A204.1 (cell line): ENCODE data around the gene DACT1.

Experiments used
- FAIRE-seq: peaks from 2 replicates; lab custom pipeline; 2012; peaks lifted over from hg19 to GRCh38; lab: Jason Lieb, UNC

The DACT1 gene

DNA sequence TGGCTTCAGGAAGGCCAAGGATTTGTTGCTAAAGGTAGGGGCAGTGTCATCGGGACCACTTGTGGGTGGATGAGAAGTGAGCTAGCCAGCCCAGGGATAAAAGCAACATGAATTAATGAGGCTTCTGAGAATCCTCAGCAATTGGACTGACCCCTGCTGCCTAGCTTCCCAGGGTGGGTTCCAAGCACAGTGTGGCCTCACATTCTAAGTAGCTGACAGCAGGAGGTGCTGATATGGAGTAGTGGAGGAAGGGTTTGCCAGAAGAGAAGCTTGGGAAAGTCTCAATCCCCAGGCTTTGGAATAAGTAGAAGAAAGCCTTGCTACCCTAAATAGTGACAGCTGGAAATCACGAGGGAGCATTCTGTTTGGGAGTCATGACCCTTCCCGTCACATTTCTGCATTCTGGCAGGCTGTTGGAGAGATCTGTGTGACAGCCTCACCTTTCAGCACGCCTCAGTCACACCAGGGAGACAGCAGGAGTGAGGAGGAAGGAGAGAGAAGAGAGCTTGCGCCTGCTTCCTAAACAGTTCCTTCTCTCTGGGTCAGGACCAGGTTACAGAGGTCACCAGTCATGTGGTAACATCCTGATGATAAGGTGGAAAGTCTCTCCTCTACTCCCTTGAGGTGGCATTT is 31.2 kb downstream of the DACT1 start:
- no peak for FAIRE-seq

DNA sequence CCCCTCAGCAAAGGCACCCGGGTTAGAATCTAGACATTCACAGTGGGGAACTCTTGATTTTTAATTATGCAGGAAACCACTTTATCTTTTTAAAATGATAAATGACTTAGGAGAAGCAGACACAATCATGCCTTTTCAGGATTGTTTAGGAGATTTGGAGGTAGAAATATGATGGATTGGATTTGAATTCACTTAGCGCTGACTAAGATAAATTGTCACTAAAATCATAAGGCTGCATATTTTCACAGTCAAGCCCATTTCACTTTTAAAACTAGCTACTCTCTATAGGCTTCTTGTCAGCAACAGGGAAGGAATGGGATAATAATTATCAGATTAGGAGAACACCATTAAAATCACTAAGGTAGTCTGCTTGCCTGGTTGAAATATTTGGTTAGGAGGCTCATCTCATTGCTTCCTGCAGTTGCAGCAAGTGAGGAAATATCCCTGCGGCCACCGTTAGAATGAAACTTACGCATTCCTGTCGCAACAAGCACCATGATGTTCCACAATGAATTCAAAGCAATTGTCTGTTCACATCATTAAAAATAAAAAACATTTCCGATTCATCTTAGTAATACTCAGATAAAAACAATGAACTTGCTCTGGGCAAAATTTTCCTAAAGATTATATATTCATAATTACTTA is 31.9 kb downstream of the DACT1 start:
- FAIRE-seq, result no peak

DNA sequence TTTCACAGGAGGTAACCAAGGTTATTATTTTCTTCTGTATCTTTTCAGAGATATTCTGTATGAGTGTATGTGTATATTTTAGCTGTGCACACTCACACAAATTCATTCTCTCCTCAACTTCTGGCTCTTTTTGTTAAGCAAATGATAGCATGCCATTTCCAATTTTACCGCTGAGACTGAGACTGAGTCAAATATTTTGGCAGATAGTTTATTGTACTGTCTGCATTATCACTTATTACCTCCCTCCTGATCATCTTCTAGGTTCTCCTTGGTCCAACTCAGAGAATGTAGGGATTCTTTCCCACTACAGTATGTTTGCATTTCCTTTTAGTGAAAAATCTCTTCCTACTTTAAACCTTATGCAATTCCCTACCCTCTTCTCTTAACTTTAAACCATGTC is 33.3 kb downstream of the DACT1 start:
- FAIRE-seq, result no peak

DNA sequence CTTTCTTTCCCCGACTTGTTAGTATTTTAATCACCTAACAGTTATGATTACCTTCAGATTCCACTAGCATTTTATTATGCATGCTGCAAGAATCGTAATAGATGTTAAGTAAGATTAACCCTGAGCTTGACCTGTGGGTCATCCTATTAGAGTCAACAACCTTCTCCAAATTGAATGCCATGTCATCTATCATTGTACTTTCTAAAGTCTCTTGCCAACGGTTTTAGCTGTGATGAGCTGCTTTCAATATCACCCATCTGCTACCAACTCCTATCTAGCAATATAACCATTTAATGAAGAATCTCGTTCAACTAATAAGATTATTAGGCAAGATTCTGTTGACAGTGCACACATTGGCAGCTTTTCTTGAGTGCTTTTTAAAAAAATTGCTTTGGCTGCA is 33.7 kb downstream of the DACT1 start:
- no peak for FAIRE-seq

DNA sequence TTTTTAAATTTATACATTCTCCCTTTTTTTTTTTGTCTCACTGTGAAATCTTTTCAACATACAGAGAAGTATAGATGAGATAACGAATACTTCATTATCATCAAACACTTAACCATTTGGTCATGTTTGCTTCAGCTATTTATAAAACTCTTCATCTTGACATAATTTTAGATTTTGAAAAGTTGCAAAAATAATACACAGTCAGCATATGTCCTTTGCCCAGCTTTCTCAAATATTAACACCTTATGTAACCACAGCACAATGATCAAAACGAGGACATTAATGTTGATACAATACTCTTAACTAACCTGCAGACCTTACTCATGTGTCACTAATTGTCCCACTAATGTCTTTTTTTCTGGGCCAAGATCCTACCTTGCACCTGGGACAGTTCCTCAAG is 36.0 kb downstream of the DACT1 start:
- FAIRE-seq, result no peak

DNA sequence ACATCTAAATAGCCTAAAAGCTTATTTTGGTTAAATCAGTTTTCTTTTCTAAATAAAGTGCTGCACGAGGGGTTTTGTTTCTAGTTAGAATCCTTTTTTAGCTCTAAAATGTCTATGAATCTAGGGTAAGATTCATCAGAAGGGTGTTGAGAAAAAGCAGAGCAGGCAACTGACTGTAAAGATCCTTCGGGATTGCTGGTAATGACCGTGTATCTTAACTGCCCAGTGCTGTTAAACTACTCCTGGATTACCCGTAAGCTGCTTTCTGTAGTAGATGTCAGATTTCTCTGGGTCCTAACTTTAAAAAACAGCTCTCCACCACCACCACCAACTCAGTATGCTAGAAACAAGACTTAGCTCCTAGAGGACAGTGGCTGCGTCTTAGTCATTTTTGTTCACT is 39.2 kb downstream of the DACT1 start:
- no peak for FAIRE-seq

DNA sequence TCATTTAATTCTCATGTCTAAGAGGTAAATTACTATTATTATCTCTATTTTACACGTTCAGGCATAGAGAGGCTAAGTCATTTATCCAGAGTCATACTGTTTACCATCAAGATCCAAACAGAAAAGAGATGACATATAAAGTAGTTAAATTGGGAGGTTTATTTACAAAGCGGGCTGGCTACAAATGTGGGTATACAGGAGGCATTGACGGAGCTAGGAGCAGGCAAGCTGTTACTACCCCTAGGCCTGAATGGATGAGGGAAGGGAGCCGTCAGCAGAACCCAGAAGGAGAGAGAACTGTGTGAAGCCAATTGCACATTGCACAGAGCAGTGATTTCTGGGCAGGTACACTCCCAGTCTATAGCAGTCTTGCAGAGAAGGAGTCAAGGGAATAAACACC is 39.8 kb downstream of the DACT1 start:
- no peak for FAIRE-seq

DNA sequence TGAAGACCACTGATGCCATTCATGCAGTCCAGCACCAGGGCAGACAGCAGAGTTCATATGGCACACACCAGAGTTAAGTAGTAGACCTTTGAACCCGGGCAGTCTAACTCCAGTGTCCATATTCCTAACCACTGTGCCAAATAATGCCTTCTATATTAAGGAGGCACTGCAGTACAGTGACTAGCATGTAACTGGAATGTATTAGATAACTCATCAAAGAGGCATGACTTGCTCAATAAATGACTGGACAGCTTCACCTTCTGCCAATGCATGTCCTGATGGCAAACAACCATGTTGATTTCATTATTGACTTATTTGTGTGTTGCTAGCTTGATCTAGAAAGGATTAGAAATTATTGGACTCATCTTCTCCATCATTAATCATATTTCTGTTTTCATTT is 40.2 kb downstream of the DACT1 start:
- FAIRE-seq, result no peak

DNA sequence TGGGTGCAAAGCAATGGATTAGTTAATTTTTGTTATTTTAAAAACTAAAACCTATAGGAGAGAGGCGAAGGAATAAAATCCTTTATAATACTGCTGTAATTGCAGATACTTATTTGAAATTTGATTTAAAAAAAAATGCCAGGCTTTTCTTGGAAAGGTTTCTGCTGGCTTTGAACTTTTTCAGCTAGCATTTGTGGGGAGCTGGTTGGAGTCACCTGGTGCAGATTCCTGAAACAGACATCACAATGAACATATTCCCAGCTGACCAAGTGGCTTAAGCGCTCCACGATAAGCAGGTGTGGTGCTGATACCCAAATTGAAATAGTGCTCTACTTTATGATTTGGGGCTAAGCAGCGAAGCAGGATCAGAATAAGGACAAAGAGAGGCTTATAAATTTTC is 42.9 kb downstream of the DACT1 start:
- no peak for FAIRE-seq

DNA sequence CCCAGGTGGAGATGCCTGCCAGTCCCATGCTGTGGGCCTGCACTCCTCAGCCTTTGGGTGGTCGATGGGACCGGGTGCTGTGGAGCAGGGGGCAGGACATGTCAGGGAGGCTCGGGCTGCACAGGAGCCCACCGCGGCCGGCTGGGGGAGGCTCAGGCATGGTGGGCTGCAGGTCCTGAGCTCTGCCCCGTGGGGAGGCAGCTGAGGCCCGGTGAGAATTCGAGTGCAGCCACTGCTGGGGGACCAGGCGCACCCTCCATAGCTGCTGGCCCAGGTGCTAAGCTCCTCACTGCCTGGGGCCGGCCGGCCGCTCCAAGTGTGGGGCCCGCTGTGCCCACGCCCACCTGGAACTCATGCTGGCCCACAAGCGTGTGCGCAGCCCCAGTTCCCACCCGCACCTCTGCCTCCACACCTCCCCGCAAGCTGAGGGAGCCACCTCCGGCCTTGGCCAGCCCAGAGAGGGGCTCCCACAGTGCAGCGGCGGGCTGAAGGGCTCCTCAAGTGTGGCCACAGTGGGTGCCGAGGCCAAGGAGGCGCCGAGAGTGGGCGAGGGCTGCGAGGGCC is 49.6 kb downstream of the DACT1 start:
- FAIRE-seq, result no peak

DNA sequence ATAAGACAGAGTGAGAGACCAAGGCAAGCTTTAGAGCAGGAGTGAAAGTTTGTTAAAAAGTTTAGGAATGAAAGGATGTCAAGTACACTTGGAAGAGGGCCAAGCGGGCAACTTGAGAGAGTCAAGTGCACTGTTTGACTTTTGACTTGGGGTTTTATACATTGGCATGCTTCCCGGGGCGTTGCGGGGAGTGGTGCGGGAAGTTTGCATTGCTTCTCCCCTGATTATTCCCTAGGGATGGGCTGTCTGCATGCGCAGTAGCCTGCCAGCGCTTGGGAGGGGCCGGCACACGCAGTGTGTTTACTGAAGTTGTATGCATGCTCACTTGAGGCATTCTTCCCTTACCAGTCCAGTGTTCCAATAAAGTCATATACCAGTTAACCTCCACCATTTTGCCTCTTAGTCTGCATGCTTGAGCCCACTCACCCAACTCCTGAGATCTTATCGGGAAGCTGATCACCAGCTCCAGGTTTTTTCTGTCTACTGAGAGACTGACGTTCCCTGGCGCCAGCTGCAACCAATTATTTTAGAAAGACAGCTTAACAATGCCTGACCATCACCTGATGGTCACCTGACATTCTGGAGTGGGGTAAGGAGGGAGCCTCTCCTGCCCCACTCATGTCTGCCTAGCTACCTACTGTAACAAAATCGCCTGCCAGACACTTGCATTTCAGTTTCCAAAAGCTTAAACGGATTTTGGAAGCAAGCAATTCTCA is 53.2 kb downstream of the DACT1 start:
- no peak for FAIRE-seq

DNA sequence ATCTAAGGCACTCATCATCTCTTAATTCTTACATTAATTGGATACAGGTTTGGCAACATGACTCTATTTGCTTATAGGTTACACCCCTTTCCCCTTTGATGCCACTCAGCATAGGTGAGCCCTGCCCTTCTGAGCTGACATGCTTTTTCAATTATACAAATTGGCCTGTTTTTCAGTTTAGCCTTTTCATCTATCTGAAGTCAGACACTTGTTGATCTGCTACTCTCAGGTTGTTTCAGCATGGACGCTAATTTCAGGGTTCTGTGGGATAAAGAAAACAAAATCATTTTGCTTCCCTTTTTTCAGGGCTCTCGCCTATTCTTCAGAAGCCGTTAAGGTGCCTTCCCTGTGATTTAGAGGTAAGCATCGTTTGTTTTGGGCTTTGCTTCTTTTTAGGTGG is 55.3 kb downstream of the DACT1 start:
- no peak for FAIRE-seq

DNA sequence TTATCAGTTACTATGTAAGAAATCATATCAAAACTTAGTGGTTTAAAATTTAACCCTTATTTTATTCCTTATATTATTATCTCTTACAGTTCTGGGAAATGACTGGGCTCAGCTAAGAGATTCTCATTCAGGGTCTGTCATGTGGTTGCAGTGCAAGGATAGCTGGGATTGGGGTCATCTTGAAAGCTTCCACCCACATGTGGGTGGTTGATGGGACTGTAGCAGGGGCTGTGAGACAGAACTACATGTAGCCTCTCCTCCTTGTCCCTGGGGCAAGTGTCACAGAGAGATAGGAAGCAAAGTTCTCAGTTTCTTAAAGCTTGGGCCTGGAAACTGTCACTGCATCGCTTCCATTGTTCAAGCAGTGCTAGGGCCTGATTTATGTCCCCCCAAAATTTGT is 57.8 kb downstream of the DACT1 start:
- FAIRE-seq, result no peak

DNA sequence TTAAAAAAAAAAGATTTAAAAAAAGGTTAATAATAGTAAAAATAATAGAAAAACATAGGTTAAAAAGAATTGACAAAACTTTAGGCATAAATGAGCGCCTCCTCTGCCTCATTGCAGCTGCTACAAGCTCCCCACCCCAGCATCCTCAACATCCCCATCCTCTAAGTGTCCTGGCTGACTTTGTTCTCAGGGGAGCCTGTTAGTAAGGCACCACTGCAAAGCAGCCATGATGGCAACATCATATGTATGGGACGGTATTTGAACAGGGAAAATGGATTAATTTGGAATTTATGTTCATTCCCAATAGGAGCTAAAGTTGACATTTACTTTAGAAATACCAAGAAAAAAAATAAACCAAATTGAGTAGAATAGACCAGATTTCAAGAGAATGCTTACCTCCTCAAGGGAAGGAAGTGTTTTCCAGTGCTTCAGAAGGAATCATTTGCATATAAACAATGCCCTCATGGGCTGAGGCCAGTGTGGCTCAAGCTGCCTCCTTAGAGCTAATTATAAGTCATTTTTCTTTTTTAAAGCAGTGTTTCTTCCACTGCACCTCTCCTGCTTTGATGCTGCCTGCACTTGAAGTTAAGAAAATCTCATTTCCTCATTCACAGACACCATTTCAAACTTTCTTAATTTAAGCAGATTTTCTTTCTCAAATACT is 59.6 kb downstream of the DACT1 start:
- FAIRE-seq, result no peak
